HCT116 (cell line): ENCODE data around the gene DHRS12. TPM values are rescaled to one million over a fixed set of nuclear protein-coding genes. Genes with fewer than 3 reads are reported as not detected.

Experiments used
- ATAC-seq: fragments of 200-7000 bp; cut with Tn5 transposase; 2 replicates; pipeline ENCODE4 v1.9.1; 2020; ENCODE audit warnings: mild to moderate bottlenecking, moderate library complexity
- BruUV-seq: library from RNA; stranded (reverse); fragments of 400-500 nt; replicated peaks from 2 replicates; lab custom pipeline; 2021; lab: Mats Ljungman, UMichigan
- CTCF ChIA-PET: fragments of 300-600 bp; sonication (Branson Sonifier 250); formaldehyde crosslinking; loops from one replicate; lab custom pipeline; 2021; ENCODE audit warnings: antibody characterized with exemption; lab: Charles Lee
- POLR2A ChIA-PET: fragments of 300-600, 350-600 bp; sonication (Branson Sonifier 250); formaldehyde crosslinking; loops from one replicate; lab custom pipeline; 2021; ENCODE audit warnings: antibody characterized with exemption; lab: Charles Lee
- RAD21 ChIA-PET, 2 experiments: fragments of 300-600 bp; sonication (Branson Sonifier 250); formaldehyde crosslinking; loops; one replicate each; lab custom pipeline; 2023; ENCODE audit warnings: low total read pairs in 2 of 2; ENCODE audit not compliant: uncharacterized antibody in 2 of 2, unreplicated experiment in 2 of 2, low non-redundant PET in 1 of 2; lab: Charles Lee
- DNase-seq: peaks from one replicate; pipeline ENCODE4 v3.0.0-alpha.2; 2010; ENCODE audit warnings: low read depth, low spot score
- H2AFZ ChIP-seq: fragments of 200-600 bp; shearing (Covaris generic), sonication (generic); 2 replicates; pipeline ENCODE4 v1.6.1; 2017; ENCODE audit warnings: low read depth, mixed run types, mixed read lengths, antibody characterized with exemption, low read length; ENCODE audit not compliant: poor library complexity, severe bottlenecking
- H3K27ac ChIP-seq: 2 replicates; pipeline ENCODE4 v1.5.1; 2012; ENCODE audit warnings: low read depth, low read length
- H3K27me3 ChIP-seq: fragments of 200-600 bp; sonication (generic); 2 replicates; pipeline ENCODE4 v1.6.1; 2016; ENCODE audit warnings: mixed run types, low read length, mixed read lengths; ENCODE audit not compliant: insufficient read depth
- H3K36me3 ChIP-seq, 2 experiments: fragments of 200-500 bp in 1 of 2; fragments of 200-600 bp in 1 of 2; sonication (Bioruptor generic) in 1 of 2; sonication (generic) in 1 of 2; 2 replicates each; pipeline versions ENCODE4 v1.5.1 to v1.6.1; 2014 to 2016; ENCODE audit warnings: low read length in 2 of 2, inconsistent platforms in 1 of 2, mixed read lengths in 1 of 2, mixed run types in 1 of 2; ENCODE audit not compliant: insufficient read depth in 2 of 2, control insufficient read depth in 1 of 2
- H3K4me1 ChIP-seq, 2 experiments: fragments of 200-600 bp in 1 of 2; sonication (generic) in 1 of 2; 2 replicates each; pipeline versions ENCODE4 v1.5.1 to v1.6.1; 2012 to 2017; ENCODE audit warnings: low read length in 2 of 2, inconsistent platforms in 1 of 2, mild to moderate bottlenecking in 1 of 2, mixed read lengths in 1 of 2, mixed run types in 1 of 2, moderate library complexity in 1 of 2; ENCODE audit not compliant: insufficient read depth in 2 of 2, control insufficient read depth in 1 of 2
- H3K4me2 ChIP-seq: fragments of 200-600 bp; sonication (generic); 2 replicates; pipeline ENCODE4 v1.6.1; 2017; ENCODE audit warnings: mixed run types, low read length, mixed read lengths
- H3K4me3 ChIP-seq, 2 experiments: fragments of 200-600 bp in 1 of 2; sonication (generic) in 1 of 2; replicated peaks in 1 of 2; 2 replicates each; pipeline ENCODE4 v1.5.1; 2011 to 2016; ENCODE audit warnings: low read length in 2 of 2, control low read depth in 1 of 2, low read depth in 1 of 2, mild to moderate bottlenecking in 1 of 2, mixed read lengths in 1 of 2, mixed run types in 1 of 2
- H3K79me2 ChIP-seq: fragments of 200-600 bp; sonication (generic); 2 replicates; pipeline ENCODE4 v1.6.1; 2017; ENCODE audit warnings: mild to moderate bottlenecking, mixed run types, low read length, moderate library complexity, mixed read lengths; ENCODE audit not compliant: insufficient read depth
- H3K9ac ChIP-seq: fragments of 200-600 bp; sonication (generic); 2 replicates; pipeline ENCODE4 v1.6.1; 2016; ENCODE audit warnings: low read length, mixed read lengths
- H3K9me2 ChIP-seq: fragments of 200-600 bp; sonication (generic), shearing (Covaris generic); 2 replicates; pipeline ENCODE4 v1.6.1; 2017; ENCODE audit warnings: mixed run types, mild to moderate bottlenecking, moderate library complexity; ENCODE audit not compliant: insufficient read depth
- H3K9me3 ChIP-seq, 2 experiments: fragments of 200-500 bp in 1 of 2; fragments of 200-600 bp in 1 of 2; sonication (Bioruptor generic) in 1 of 2; sonication (generic) in 1 of 2; 2 replicates each; pipeline ENCODE4 v1.6.1; 2014 to 2017; ENCODE audit warnings: low read length in 2 of 2, mixed read lengths in 2 of 2, inconsistent platforms in 1 of 2, low read depth in 1 of 2, mild to moderate bottlenecking in 1 of 2, mixed run types in 1 of 2, moderate library complexity in 1 of 2; ENCODE audit not compliant: control insufficient read depth in 1 of 2, insufficient read depth in 1 of 2
- H4K20me1 ChIP-seq: fragments of 200-600 bp; sonication (generic), shearing (Covaris generic); 2 replicates; pipeline ENCODE4 v1.6.1; 2017; ENCODE audit warnings: mixed run types, mild to moderate bottlenecking, moderate library complexity; ENCODE audit not compliant: insufficient read depth
- ATF3 ChIP-seq: IDR thresholded peaks from 2 replicates; pipeline ENCODE4 v1.6.1; 2012
- CTCF ChIP-seq, 3 experiments: fragments of 200-600 bp in 1 of 3; sonication (generic) in 1 of 3; IDR thresholded peaks in 2 of 3; conservative IDR thresholded peaks in 1 of 3; 2 replicates each; pipeline ENCODE4 v1.5.1; 2012 to 2017; ENCODE audit warnings: low read depth in 2 of 3, low read length in 2 of 3, antibody characterized with exemption in 1 of 3, borderline replicate concordance in 1 of 3, control low read depth in 1 of 3, mild to moderate bottlenecking in 1 of 3, mixed read lengths in 1 of 3, mixed run types in 1 of 3, moderate library complexity in 1 of 3; ENCODE audit not compliant: insufficient read depth in 1 of 3
- JUND ChIP-seq: IDR thresholded peaks from 2 replicates; pipeline ENCODE4 v1.6.1; 2012
- TCF7L2 ChIP-seq: IDR thresholded peaks from 2 replicates; pipeline ENCODE4 v1.7.0; 2011; ENCODE audit warnings: borderline replicate concordance, inconsistent platforms; ENCODE audit not compliant: insufficient read depth, insufficient read length; ENCODE audit errors: extremely low read depth
- ZBTB33 ChIP-seq: IDR thresholded peaks from 2 replicates; pipeline ENCODE4 v1.6.1; 2011; ENCODE audit warnings: mild to moderate bottlenecking, low read length, moderate library complexity; ENCODE audit not compliant: insufficient replicate concordance; ENCODE audit errors: extremely low read depth
- ZFX ChIP-seq: fragments of 450-650 bp; IDR thresholded peaks from 2 replicates; pipeline ENCODE4 v1.6.1; 2017
- intact Hi-C: fragments of 100-400 bp; cut with micrococcal nuclease; formaldehyde crosslinking; loops from 2 replicates; pipeline ENCODE4 v1.10.0; 2022
- total RNA-seq: library from RNA; stranded (reverse); gene quantifications from one replicate; pipeline ENCODE4 v1.2.1, GENCODE V29; 2021; ENCODE audit not compliant: unreplicated experiment

DHRS12 gene
- total RNA-seq, 1 experiment from 2014 or later: 3.9 TPM

- Histone ChIP-seq H4K20me1 (no peaks in the 10 kb centered on the region), H3K4me1 (0 out of 4 replicates have a peak, but pooled peaks cover 0 to under 1% of the 10 kb centered on the region in 2 experiments), H3K36me3 (no peaks in the 10 kb centered on the region), H3K79me2 (no peaks in the 10 kb centered on the region), H2AFZ (no peak overlapping the region), H3K27me3 (no peaks in the 10 kb centered on the region), H3K9ac (no peak overlapping the region), H3K4me3 (no peak overlapping the region), H3K4me2 (no peak overlapping the region), H3K27ac (no peak overlapping the region), H3K9me3 (no peaks in the 10 kb centered on the region), H3K9me2 (no peaks in the 10 kb centered on the region)
- POLR2A ChIA-PET: no interaction called here
- intact Hi-C loops: no loop called here
- CTCF ChIA-PET: no interaction called here
- DNase-seq: no peak
- ATAC-seq: no peak
- RAD21 ChIA-PET: no interaction called here
- TF ChIP-seq ATF3: no peak
- no peak for TF ChIP-seq ZBTB33
- TF ChIP-seq ZFX: no peak
- TF ChIP-seq CTCF (IDR thresholded peaks at IDR 0.05 in 2 of 3, conservative IDR thresholded peaks at IDR 0.05 in 1 of 3; ENCODE audit: borderline replicate concordance in 1 of 3, insufficient read depth in 1 of 3, low read depth in 2 of 3, low read length in 2 of 3): no peak
- no peak for TF ChIP-seq TCF7L2
- TF ChIP-seq JUND: no peak
- BruUV-seq: no TSS peak
Observed at GRCh38 chr13:51724721-51725120, 79.2 kb downstream of the DHRS12 start.
